H1 (cell line): ENCODE results near the gene KIF25. TPM values are rescaled to one million over a fixed set of nuclear protein-coding genes. Genes with fewer than 3 reads are reported as not detected.
"Not testable (repeated sequence)": the region's sequence is repeated elsewhere in the genome, so short reads cannot be mapped to it uniquely, and the experiment has no call there.

Experiments
- CTCF ChIA-PET: fragments of 300-600 bp; sonication (Branson Sonifier 250); formaldehyde crosslinking; loops from one replicate; lab custom pipeline; 2021; ENCODE audit not compliant: partially characterized antibody; lab: Charles Lee
- POLR2A ChIA-PET: fragments of 300-600 bp; sonication (Branson Sonifier 250); formaldehyde crosslinking; loops from one replicate; lab custom pipeline; 2021; ENCODE audit warnings: inconsistent platforms; ENCODE audit not compliant: partially characterized antibody; lab: Charles Lee
- DNase-seq, 2 experiments: peaks; one replicate each; pipeline versions ENCODE4 v3.0.0 to v3.0.0-alpha.2; 2010 to 2022; ENCODE audit warnings: low spot score in 2 of 2, low read depth in 1 of 2, mixed read lengths in 1 of 2
- FAIRE-seq: peaks from 2 replicates; lab custom pipeline; 2011; peaks lifted over from hg19 to GRCh38; lab: Jason Lieb, UNC
- H2AFZ ChIP-seq: 2 replicates; pipeline ENCODE4 v1.8.1; 2012; ENCODE audit warnings: low read length, inconsistent platforms
- H2AK5ac ChIP-seq: 2 replicates; pipeline ENCODE4 v1.6.1; 2013; ENCODE audit warnings: low read depth, low read length
- H2BK120ac ChIP-seq: replicated peaks from 2 replicates; pipeline ENCODE3; 2013; ENCODE audit warnings: low read depth, low read length, inconsistent platforms
- H2BK12ac ChIP-seq: 2 replicates; pipeline ENCODE4 v1.6.1; 2013; ENCODE audit warnings: low read depth, low read length
- H2BK15ac ChIP-seq: 2 replicates; pipeline ENCODE4 v1.6.1; 2013; ENCODE audit warnings: low read length
- H2BK20ac ChIP-seq: 2 replicates; pipeline ENCODE4 v1.6.1; 2013; ENCODE audit warnings: low read length
- H2BK5ac ChIP-seq: 2 replicates; pipeline ENCODE4 v1.6.1; 2013; ENCODE audit warnings: low read depth, low read length
- H3K14ac ChIP-seq: 2 replicates; pipeline ENCODE4 v1.6.1; 2013; ENCODE audit warnings: inconsistent platforms; ENCODE audit not compliant: insufficient read length
- H3K18ac ChIP-seq: 2 replicates; pipeline ENCODE4 v1.6.1; 2013; ENCODE audit warnings: low read length; ENCODE audit errors: extremely low read depth
- H3K23ac ChIP-seq: 2 replicates; pipeline ENCODE4 v1.6.1; 2013; ENCODE audit warnings: inconsistent platforms; ENCODE audit not compliant: insufficient read length
- H3K23me2 ChIP-seq: 2 replicates; pipeline ENCODE4 v1.6.1; 2013; ENCODE audit warnings: low read depth, low read length
- H3K27ac ChIP-seq: 2 replicates; pipeline ENCODE4 v1.6.1; 2011; ENCODE audit warnings: low read depth, low read length, inconsistent platforms
- H3K27me3 ChIP-seq, 4 experiments: replicated peaks in 1 of 4; 1 replicate in 1 of 4; 2 replicates in 3 of 4; pipeline versions ENCODE4 v1.6.1 to v1.8.1; 2011 to 2013; ENCODE audit warnings: low read length in 3 of 4, mild to moderate bottlenecking in 3 of 4, inconsistent platforms in 2 of 4, mixed read lengths in 2 of 4, moderate library complexity in 1 of 4; ENCODE audit not compliant: control insufficient read depth in 3 of 4, insufficient read depth in 3 of 4; ENCODE audit errors: extremely low read depth in 1 of 4
- H3K36me3 ChIP-seq, 4 experiments: 2 replicates each; pipeline versions ENCODE4 v1.6.1 to v1.8.1; 2011 to 2013; ENCODE audit warnings: mild to moderate bottlenecking in 4 of 4, low read length in 3 of 4, moderate library complexity in 2 of 4, control low read depth in 1 of 4, inconsistent platforms in 1 of 4; ENCODE audit not compliant: insufficient read depth in 4 of 4, control insufficient read depth in 2 of 4
- H3K4ac ChIP-seq: replicated peaks from 2 replicates; pipeline ENCODE3; 2013; ENCODE audit warnings: low read length, low read depth, mixed read lengths, inconsistent platforms; ENCODE audit not compliant: insufficient read length
- H3K4me1 ChIP-seq, 4 experiments: replicated peaks in 1 of 4; 1 replicate in 1 of 4; 2 replicates in 3 of 4; pipeline versions ENCODE4 v1.6.1 to v1.8.1; 2011 to 2013; ENCODE audit warnings: low read length in 3 of 4, inconsistent platforms in 2 of 4, mixed read lengths in 1 of 4; ENCODE audit not compliant: insufficient read depth in 4 of 4, control insufficient read depth in 3 of 4
- H3K4me2 ChIP-seq, 2 experiments: 2 replicates each; pipeline versions ENCODE4 v1.6.1 to v1.8.1; 2011 to 2013; ENCODE audit warnings: low read depth in 2 of 2, low read length in 2 of 2, control low read depth in 1 of 2, inconsistent platforms in 1 of 2, mild to moderate bottlenecking in 1 of 2; ENCODE audit not compliant: insufficient read depth in 1 of 2
- H3K4me3 ChIP-seq, 4 experiments: fragments of 200-600, 300-600 bp in 1 of 4; sonication (generic), shearing (Covaris generic), sonication (Bioruptor Twin) in 1 of 4; 2 replicates each; pipeline versions ENCODE4 v1.5.1 to v1.8.1; 2011 to 2016; ENCODE audit warnings: low read length in 4 of 4, low read depth in 3 of 4, control low read depth in 2 of 4, inconsistent platforms in 2 of 4, mild to moderate bottlenecking in 2 of 4, mixed read lengths in 1 of 4, moderate library complexity in 1 of 4; ENCODE audit not compliant: insufficient read depth in 2 of 4; ENCODE audit errors: extremely low read depth in 1 of 4
- H3K56ac ChIP-seq: replicated peaks from 2 replicates; pipeline ENCODE3; 2013; ENCODE audit warnings: low read depth, mild to moderate bottlenecking, mixed read lengths, low read length, inconsistent platforms; ENCODE audit not compliant: insufficient read length
- H3K79me1 ChIP-seq: 2 replicates; pipeline ENCODE4 v1.6.1; 2013; ENCODE audit warnings: low read depth, low read length, control low read depth
- H3K79me2 ChIP-seq, 2 experiments: 2 replicates each; pipeline versions ENCODE4 v1.6.1 to v1.8.1; 2012 to 2013; ENCODE audit warnings: low read length in 2 of 2, mild to moderate bottlenecking in 2 of 2, inconsistent platforms in 1 of 2; ENCODE audit not compliant: insufficient read depth in 2 of 2, control insufficient read depth in 1 of 2
- H3K9ac ChIP-seq, 4 experiments: replicated peaks in 1 of 4; 1 replicate in 1 of 4; 2 replicates in 3 of 4; pipeline versions ENCODE4 v1.6.1 to v1.8.1; 2011 to 2013; ENCODE audit warnings: low read depth in 3 of 4, low read length in 3 of 4, control low read depth in 2 of 4, mild to moderate bottlenecking in 2 of 4, moderate library complexity in 2 of 4, inconsistent platforms in 1 of 4; ENCODE audit errors: extremely low read depth in 1 of 4
- H3K9me3 ChIP-seq, 2 experiments: 2 replicates each; pipeline versions ENCODE4 v1.6.1 to v1.8.1; 2012 to 2013; ENCODE audit warnings: mild to moderate bottlenecking in 2 of 2, moderate library complexity in 2 of 2, control low read depth in 1 of 2, inconsistent platforms in 1 of 2, low read depth in 1 of 2, low read length in 1 of 2, mixed read lengths in 1 of 2; ENCODE audit not compliant: insufficient read depth in 2 of 2
- H4K20me1 ChIP-seq, 2 experiments: replicated peaks in 1 of 2; 2 replicates each; pipeline versions ENCODE3 to v1.8.1; 2011 to 2013; ENCODE audit warnings: inconsistent platforms in 2 of 2, low read length in 2 of 2, mild to moderate bottlenecking in 1 of 2; ENCODE audit not compliant: insufficient read depth in 2 of 2, control insufficient read depth in 1 of 2
- H4K5ac ChIP-seq: 2 replicates; pipeline ENCODE4 v1.6.1; 2013; ENCODE audit warnings: low read length, low read depth, mixed read lengths, inconsistent platforms; ENCODE audit not compliant: insufficient read length
- H4K8ac ChIP-seq: 2 replicates; pipeline ENCODE4 v1.8.0; 2013; ENCODE audit warnings: mild to moderate bottlenecking, moderate library complexity, low read length, inconsistent platforms; ENCODE audit not compliant: insufficient read depth; ENCODE audit errors: extremely low read depth
- H4K91ac ChIP-seq: replicated peaks from 2 replicates; pipeline ENCODE3; 2013; ENCODE audit warnings: low read length, mixed read lengths, inconsistent platforms; ENCODE audit not compliant: insufficient read length
- polyA plus RNA-seq, 7 experiments: library from polyadenylated mRNA; depleted of rRNA in 3 of 7; stranded (reverse) in 5 of 7; unstranded in 2 of 7; fragments of >200 nt in 5 of 7; fragments of 200-250 nt in 2 of 7; gene quantifications; 1 replicate in 5 of 7; 2 replicates in 1 of 7; 4 replicates in 1 of 7; pipeline versions ENCODE4 v1.2.1 to v1.2.3, GENCODE V29; 2011 to 2013; ENCODE audit warnings: missing spikeins in 2 of 7, mixed read lengths in 2 of 7
- total RNA-seq: library from RNA; stranded (reverse); fragmentation: NEBNext Ultra II Directional; extraction: Animal tissue kit (Norgen Biotek cat#: 25700); gene quantifications from 2 replicates; pipeline ENCODE4 v1.2.1, GENCODE V29; 2021

Gene KIF25
- total and polyA plus RNA-seq, 2 of the 8 experiments (the other 6 are each of a cell fraction or from before 2014, with no cell fraction given): 1.5 to 2.0 TPM

- CTCF ChIA-PET: interaction anchor here (0.7 to 1.4 kb wide), 4 partner anchors 15 to 143 kb away, joined by 3 to 4 read pairs (median 3); no protein-coding TSS in a partner anchor
Measured at GRCh38 chr6:167976116-167976657, 21.3 kb upstream of the KIF25 start.

More at GRCh38 chr6:167976116-167976657, 21.3 kb upstream of the KIF25 start:
- POLR2A ChIA-PET, H2AFZ ChIP-seq, H3K27ac ChIP-seq, H3K79me2 ChIP-seq, H2AK5ac ChIP-seq, H3K18ac ChIP-seq, H3K4me2 ChIP-seq, H4K91ac ChIP-seq, DNase-seq, H3K79me1 ChIP-seq, FAIRE-seq, H3K23ac ChIP-seq, H4K5ac ChIP-seq, H4K20me1 ChIP-seq, H3K4ac ChIP-seq, H3K4me3 ChIP-seq, H3K9ac ChIP-seq, H2BK15ac ChIP-seq, H2BK120ac ChIP-seq, H3K14ac ChIP-seq, H3K23me2 ChIP-seq, H3K9me3 ChIP-seq, H2BK20ac ChIP-seq, H2BK12ac ChIP-seq, H3K36me3 ChIP-seq, H3K27me3 ChIP-seq, H4K8ac ChIP-seq, H3K56ac ChIP-seq, H2BK5ac ChIP-seq: not testable (repeated sequence)
- peaks cover 0 to 10% (median 6%) of the 10 kb centered on the region in 4 experiments; a peak in 5 of 7 replicates for H3K4me1 ChIP-seq
